Activated CD4-positive, alpha-beta T cell treated with anti-CD3 and anti-CD28 coated beads, Interleukin-2, Interleukin-6, amounts not matched to agents 100 ng/mL and 50 ng/mL, durations not matched to agents 16 hours and 8 hours (primary cell): Measurements from ENCODE around the gene ANKRD49.
A peak's percentile ranks its signal among the peaks of the same experiment; 100 is the strongest.

Source experiments
- DNase-seq: peaks from one replicate; pipeline ENCODE4 v3.0.0-alpha.2; 2020

The ANKRD49 gene

DNA sequence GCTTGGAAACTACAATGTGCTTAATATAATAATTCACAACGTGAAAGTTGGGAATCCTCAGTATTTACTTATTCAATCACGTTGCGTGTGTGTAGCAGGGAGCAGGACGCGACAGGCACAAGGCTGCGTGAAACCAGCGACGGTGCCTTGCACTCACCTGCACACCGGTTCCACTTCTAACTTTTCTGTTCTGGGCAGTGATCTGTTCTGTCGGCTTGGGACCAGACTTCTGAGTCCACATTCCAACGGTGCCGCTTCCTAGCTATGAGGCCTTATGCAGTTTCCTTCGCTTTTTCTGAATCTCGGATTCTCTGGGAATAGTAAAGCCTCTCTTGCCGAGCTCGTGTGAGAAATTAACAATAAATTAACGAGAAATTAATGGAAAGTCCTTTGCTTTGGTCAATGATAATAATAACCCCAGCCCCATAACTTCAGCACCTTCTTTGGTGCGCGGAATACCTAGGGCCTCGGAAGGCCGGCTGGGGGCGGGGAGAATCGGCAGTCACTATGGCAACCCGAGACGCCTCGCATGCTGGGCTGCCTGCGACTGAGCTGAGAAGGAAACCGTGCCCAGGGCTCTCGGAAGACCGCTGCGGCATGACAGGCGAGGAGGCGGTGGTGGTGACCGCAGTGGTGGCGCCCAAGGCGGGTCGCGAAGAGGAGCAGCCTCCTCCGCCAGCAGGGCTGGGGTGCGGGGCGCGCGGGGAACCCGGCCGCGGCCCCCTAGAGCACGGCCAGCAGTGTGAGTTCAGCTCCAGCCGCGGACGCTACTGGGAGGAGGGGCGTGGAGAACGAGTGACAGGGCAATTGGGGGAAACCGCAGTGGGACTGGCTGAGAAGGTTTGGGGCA is 18.4 kb downstream of the ANKRD49 start, which contains the start of gene C11orf97:
Gene C11orf97 (plus strand): TSS at position 530 of the 850 bp plus-strand sequence. CDS start 68 bp downstream, at position 598.
- DNase-seq = peak; percentile 57

DNA sequence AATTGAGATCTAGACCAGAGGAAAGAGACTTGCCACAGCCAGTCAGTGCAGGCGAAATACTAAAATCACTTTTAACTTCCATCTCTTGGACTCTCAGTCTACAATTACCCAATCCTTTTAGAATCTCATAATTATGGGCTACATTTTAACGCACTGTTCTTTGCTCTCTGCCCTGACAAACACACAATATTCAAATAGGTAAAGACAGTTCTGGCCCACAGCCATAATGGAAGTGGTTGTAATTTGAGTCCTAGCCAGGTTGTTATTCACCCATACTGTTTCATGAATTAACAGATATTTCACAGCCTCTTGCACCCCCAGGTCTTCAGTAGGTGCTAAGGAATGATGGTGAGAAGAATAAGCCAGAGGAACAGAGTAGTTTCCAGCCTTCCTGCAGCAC is 19.3 kb downstream of the ANKRD49 start:
- DNase-seq = no peak

DNA sequence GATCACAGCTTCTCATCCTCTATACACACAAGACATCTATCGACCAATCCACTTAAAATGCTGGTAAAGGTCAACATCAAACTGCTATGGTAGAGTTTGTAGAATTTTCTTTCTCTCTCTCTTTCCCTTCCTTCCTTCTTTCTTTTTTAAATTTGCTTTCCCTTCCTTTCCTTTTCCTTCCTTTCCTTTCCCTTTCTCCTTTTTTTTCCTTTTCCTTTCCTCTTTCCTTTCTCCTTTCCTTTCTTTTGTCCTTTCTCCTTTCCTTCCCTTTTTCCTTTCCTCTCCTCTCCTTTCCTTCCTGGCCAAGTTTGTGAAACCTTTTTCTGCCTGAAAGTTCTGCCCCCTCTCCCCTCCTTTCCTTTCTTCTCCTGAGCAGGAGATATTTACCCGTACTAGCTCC is 21.6 kb downstream of the ANKRD49 start:
- no peak for DNase-seq

DNA sequence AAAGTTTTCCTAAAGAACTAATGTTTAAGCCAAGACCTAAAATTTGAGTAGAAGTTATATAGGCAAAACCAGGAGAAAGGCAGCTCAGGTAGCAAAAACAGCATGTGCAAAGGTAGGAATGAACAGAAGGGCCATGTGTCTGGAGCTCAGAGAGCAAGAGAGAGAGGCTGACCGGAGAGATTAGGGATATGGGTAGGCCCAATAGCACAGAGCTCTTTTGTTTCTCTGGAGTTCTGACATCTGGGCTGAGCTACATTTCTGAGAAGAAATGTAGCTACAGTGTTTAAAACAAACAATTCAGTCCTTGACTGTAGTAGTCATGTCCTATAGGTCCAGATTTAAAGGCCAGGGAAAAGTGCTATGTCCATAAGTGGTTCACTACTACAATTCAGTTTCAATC is 22.9 kb downstream of the ANKRD49 start:
- no peak for DNase-seq

DNA sequence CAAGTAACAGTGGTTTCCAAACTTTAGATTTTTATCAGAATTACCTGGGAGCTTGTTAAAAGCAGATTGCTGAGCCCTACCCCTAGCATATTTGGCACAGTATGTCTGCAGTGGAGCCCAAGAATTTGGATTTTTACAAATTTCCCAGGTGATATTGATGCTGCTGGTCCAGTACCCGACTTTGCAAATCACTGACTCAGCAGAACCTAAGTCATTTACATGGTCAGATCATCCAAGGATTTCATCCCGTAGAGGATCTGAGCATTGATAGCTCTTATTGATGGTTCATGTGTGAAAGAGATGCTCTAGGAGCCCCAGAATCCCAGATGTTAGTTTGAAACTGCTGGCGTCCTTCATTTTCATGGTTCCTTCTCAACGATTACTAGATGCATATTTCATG is 24.5 kb downstream of the ANKRD49 start:
- DNase-seq = no peak

DNA sequence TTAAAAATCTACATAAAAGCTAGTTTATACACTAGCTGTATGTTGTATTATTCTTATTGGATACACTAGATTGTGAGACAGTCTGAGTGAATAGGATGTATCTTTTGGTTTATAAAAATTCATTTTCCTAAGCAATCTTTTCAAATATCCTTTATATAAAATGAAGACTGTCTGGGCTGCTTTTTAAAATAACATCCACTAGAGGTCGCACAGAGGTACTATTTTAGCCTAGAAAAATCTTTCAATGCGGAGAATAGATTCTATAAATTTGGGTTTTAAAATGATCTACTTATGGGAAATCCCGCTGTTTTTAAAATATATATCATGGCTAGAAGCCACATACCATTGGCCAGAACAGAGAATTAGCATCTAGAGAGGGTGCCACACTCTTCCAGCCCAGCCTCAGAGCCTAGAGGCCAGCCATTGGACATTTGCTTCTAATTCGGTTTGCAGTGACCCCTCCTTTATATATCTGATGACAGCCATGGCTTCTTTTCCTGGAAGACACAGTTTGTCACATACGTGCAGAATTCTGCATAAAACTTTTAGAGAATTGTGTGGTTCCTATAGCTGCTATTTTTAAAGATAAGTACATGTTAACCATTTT is 25.8 kb downstream of the ANKRD49 start:
- peak; percentile 33 for DNase-seq

DNA sequence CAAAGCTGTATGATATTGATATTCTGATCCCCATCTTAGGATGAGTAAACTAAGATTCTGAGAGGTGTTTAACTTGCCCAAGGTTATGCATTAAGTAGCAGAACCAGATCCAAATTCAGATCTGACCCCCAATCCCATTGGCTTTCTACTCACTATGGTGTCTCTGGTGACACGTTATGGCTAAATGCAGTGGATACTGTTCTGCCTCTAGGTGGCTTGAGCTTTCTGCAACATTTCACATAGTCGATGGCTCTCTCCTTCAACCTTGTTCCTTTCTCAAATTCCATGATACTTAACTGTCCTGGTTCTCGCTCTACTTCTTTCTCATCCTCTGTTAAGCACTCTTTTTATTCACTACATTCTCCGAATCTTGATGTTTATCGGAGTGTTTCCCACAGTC is 27.9 kb downstream of the ANKRD49 start:
- no peak for DNase-seq

DNA sequence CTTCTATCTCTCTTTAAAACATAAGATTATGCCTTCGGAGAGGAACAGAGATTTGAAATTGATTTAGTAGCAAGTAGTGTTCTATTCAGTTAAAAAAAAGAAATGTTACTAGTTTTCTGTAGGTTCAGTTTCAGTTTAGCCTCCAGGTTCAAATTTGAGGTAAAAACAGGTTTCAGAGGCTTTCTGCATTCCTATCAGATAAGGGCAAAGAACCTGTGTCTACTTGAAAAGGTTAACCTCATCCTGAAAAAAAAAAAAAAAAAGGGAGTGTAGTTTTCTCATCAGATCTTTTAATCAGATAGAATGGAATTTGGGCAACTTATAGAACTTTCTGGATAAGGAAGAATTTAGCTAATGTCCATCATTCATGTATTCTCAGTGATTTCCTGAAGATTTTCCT is 30.6 kb downstream of the ANKRD49 start:
- no peak for DNase-seq

DNA sequence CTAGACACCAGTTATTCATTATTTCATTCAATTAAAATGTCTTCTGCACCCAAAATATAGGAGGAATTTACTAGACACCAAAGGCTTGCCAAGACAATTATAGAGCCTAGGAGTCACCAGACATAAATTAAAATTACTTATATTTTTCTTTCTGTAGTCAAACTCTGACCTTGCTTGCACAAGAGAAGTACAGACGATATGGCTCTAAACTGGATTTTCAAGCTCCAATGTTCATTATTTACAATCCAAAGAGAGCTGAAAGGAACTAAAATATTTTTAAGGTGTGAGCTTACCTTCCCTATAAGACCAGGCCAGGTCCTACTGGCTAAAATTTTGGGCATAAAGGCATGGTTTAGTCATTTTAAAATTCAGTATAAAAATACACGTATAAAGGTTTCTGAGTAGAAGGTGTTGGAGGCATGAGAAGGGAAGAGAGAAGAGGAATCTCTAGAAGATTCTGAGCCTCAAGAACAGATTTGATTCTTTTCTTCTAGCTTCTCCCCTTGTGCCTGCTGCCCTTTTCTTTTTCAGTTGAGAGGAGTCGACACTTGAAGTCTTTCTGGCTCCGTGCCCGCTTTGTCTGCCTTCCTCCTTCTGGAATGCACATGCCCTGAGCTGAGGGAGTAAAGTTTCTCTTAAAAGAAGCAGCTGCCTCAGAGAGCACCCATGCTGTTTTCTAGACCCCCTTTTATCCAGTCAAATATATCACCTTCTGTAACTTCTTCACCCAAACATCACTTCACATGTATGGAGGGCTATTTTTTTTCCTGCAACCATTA is 32.0 kb downstream of the ANKRD49 start:
- DNase-seq = no peak

DNA sequence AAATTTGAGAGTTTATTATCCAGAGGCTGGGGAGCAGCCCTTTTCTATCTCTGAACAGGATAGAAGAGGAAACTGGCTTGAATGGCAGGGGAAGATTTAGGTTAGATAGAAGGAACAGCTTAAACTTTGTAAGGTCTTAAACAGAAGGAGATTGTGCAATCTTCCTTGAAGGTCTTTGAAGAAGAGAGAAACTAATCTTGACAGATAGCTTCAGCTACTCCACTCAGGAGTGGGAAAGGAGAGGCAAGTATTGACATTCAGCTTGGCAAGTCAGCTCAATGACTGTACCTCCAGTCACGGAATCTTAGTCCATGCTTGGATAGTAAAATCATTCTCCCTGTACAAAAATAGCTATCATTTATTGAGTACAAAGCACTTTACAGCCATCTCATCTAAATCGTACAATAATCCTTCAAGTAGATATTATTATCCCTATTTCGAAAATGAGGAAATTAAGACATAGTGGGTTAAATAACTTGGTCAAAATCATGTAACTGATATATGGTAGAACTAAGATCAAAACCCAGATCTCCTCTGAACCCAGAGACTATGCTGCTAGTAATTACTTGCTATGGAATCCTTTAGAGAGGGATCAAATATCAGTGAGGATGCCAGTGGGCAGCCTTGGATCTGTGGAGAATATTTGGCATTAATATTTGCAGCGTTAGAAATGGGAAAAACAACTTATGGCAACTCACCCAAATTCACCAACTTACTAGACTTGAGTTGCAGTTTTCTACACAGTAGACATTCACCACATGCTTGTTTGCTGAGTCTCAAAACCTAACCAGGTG is 33.1 kb downstream of the ANKRD49 start:
- DNase-seq = no peak

DNA sequence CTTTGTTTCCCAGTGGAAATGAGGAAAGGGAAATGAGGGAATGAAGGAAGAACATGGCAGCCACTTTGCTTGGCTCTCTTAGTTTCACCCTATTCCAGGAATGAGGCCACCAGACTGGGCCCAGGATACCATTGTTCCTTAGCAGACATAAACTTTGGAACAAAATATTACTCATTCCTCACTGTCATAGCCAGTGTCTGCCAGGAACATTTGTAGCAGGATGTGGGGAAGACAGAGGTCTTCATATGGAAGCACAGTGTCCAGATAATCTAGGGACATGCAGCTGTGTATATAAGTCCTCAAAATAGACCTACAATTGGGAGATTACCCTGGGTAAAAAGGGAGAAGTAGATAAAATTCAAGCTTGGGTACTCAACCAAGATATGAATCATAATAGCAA is 34.8 kb downstream of the ANKRD49 start:
- no peak for DNase-seq

DNA sequence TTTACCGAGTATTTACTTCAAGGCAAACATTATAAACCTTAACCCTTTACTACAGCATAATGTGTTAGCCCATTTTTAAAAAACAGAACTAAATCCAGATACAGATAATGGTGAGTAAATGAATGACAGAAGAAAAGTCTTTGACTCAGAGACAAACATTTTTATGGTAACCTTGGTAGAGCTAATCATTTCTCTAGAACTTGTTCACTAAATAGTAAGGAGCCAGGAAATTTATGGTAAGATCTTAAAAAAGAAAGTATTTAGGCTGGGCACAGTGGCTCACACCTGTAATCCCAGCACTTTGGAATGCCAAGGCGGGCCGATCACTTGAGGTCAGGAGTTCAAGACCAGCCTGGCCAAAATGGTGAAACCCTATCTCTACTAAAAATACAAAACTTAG is 38.4 kb downstream of the ANKRD49 start:
- DNase-seq = no peak

DNA sequence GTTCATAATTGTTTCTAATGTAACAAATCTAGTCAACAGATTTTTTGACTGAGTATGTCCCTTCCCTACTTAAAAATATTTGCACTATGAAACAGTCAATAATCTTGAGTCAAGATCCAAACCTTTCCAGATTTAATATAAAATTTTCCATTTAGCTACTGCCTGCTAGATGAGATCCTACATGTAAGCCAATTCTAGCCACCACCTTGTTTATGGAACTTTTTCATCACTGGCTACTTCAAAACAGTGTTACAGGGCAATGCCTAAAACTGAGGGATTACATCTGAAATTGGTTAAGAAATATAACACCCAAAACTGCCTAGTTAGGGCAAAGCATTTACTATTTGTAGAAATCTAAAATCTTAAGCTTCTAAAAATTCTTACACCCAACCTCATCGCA is 39.4 kb downstream of the ANKRD49 start:
- no peak for DNase-seq

DNA sequence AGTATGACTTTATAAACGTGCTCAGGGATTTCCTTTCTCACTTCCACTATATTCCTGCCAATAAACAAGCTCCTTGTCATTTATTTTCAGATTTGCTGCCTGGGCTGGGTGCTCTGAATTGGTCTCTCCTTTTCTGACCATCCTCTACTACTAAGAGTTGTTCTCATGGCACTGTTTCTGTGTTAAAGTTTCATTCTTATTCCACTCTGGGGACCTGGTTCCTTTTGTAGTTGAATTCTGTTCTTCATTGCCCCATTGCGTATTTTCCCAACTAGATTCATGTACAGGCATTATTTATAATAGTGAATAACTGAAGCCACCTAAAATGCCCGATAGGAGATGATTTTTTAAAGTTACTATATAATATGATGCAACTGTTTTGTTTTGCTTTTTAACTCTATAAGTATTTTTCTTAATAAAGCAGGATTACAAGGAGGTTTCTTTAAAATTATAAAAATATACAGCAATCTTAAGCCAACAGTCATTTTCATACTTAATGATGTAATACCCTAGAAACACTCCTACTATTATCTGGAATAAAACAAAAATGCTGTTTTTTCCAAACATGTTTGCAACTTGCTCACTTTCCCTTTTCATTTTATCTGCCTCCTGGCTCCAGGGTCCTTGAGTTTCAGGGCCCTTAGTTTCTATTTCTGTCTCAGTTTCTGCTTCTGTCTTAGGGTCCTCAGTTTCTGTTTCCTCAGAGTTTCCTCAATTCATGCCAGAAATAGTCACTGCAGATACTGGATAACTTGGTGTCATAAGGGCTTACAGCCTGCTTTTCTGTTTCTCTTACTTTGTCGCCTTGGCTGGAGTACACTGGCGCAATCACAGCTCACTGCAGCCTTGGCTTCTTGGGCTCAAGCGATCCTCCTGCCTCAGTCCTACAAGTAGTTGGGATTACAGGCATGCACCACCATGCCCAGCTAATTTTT is 40.2 kb downstream of the ANKRD49 start:
- no peak for DNase-seq

DNA sequence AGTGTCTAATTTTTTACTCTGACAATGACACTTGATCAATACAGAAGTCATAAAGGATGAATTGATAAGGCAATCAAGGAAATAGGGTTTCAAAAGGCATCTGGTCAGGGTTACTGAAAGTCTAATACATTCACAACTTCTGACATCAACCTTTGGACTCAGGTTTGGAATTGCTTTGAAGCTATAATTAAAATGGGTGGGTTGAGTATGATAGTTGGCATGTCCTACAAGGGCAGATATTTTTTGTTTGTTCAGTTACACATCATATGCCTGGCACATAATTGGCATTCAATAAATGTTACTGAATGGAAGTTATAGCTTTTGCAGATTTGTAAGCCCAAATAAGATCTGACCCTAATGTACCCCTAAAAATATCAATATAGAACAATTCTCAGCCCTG is 42.6 kb downstream of the ANKRD49 start:
- DNase-seq = no peak

DNA sequence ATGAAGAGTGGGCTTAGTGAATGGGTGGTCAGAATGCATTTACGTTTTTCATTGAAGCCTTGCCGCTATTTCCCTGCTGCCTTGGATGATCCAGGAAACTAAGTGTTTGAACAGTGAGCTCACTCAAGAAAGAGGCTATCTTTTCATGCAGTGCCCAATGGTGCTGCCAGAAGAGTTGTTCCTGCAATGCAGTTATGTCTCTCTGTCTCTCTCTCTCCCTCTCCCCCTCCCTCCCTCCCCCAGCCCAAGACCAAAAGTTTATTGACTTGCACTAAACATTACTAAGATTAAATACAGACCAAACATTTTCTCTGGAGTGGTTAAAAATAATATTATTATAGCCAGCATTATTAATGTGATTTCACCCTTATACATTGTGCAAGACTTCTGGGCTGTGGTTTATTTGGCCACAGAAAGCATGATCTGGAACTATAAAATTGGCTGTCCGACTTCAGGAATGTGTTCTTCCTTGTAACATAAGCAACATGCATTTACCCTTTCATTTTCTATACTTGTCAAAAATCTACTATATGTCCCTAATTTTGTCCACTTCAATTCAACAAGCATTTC is 43.3 kb downstream of the ANKRD49 start:
- no peak for DNase-seq

DNA sequence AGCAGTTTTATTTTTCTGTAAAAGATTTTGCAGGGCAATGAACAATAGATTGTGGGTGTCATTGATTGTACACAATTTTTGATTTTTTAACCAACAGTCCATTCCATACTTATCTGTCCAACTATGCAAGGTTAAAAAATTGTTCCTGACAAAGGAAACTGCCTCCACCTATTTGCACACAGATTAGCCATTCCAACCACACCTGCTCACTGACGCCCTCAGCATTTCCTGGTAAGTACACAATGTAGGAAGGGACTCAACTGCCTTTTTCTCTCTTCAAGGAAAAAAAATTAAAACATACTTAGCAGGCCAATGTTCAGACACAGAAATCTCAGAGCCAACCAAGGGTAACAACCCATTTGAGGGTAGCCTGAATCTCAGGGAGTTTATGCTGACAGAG is 45.6 kb downstream of the ANKRD49 start:
- DNase-seq = no peak

DNA sequence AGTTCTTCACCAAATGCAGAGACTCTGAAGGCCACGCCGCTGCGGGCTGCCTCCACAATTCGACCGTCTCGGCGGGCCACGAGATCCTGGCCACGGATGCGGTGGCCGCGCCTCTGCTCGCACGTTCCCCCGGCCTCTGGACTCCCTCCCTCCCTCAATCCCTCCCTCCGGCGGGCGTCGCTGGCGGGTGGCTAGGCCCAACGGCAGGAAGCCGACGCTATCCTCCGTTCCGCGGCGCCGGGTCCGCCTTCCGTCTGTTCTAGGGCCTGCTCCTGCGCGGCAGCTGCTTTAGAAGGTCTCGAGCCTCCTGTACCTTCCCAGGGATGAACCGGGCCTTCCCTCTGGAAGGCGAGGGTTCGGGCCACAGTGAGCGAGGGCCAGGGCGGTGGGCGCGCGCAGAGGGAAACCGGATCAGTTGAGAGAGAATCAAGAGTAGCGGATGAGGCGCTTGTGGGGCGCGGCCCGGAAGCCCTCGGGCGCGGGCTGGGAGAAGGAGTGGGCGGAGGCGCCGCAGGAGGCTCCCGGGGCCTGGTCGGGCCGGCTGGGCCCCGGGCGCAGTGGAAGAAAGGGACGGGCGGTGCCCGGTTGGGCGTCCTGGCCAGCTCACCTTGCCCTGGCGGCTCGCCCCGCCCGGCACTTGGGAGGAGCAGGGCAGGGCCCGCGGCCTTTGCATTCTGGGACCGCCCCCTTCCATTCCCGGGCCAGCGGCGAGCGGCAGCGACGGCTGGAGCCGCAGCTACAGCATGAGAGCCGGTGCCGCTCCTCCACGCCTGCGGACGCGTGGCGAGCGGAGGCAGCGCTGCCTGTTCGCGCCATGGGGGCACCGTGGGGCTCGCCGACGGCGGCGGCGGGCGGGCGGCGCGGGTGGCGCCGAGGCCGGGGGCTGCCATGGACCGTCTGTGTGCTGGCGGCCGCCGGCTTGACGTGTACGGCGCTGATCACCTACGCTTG is 50.2 kb downstream of the ANKRD49 start, which contains the start of gene FUT4:
Gene FUT4 (plus strand): TSS at position 227 of the 951 bp plus-strand sequence. CDS start 213 bp downstream, at position 440.
- peak; percentile 87 for DNase-seq

DNA sequence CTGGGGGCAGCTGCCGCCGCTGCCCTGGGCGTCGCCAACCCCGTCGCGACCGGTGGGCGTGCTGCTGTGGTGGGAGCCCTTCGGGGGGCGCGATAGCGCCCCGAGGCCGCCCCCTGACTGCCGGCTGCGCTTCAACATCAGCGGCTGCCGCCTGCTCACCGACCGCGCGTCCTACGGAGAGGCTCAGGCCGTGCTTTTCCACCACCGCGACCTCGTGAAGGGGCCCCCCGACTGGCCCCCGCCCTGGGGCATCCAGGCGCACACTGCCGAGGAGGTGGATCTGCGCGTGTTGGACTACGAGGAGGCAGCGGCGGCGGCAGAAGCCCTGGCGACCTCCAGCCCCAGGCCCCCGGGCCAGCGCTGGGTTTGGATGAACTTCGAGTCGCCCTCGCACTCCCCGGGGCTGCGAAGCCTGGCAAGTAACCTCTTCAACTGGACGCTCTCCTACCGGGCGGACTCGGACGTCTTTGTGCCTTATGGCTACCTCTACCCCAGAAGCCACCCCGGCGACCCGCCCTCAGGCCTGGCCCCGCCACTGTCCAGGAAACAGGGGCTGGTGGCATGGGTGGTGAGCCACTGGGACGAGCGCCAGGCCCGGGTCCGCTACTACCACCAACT is 51.0 kb downstream of the ANKRD49 start:
- no peak for DNase-seq
